KOPT-K1 (cell line): Measurements from ENCODE around the gene AGBL4.

ENCODE experiments used
- H3K27ac ChIP-seq: fragments of 200-600 bp; sonication (generic); 2 replicates; pipeline ENCODE4 v1.5.1; 2016; ENCODE audit warnings: antibody characterized with exemption, mild to moderate bottlenecking, low read depth, low read length; ENCODE audit not compliant: poor library complexity, severe bottlenecking
- H3K36me3 ChIP-seq: fragments of 200-600 bp; sonication (generic); 2 replicates; pipeline ENCODE4 v1.5.1; 2017; ENCODE audit warnings: antibody characterized with exemption, mild to moderate bottlenecking, low read length, moderate library complexity; ENCODE audit not compliant: insufficient read depth
- H3K9me3 ChIP-seq: fragments of 200-600 bp; sonication (generic); 2 replicates; pipeline ENCODE4 v1.5.1; 2017; ENCODE audit warnings: antibody characterized with exemption, low read length, mild to moderate bottlenecking; ENCODE audit not compliant: insufficient read depth, poor library complexity, severe bottlenecking

AGBL4 gene

GRCh38 chr1:48906729-48907128 is 1117.0 kb downstream of the AGBL4 start:
- H3K27ac ChIP-seq = no peak overlapping the region
- H3K36me3 ChIP-seq = no peaks in the 10 kb centered on the region
- H3K9me3 ChIP-seq = no peaks in the 10 kb centered on the region

DNA sequence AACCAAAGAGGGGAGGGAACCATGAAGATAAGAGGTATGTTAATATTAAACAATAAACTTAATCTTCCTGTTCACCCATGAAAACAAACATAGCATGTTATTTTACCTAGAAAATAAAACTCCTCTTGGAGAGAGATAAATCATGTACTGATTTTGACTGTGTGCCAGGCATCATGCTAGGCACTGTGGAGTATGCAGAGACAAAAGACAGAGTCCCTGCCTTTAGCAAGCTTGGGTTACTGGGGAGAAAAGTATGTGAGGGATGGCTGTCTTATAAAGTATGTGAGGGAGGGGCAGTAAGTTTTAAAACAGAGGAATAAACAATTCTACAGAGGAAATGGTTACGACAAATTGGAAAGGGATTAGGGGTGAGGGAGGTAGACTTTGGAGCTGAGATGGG is 1117.6 kb downstream of the AGBL4 start:
- Histone ChIP-seq H3K36me3 (no peaks in the 10 kb centered on the region), H3K9me3 (no peaks in the 10 kb centered on the region), H3K27ac (no peak overlapping the region)

DNA sequence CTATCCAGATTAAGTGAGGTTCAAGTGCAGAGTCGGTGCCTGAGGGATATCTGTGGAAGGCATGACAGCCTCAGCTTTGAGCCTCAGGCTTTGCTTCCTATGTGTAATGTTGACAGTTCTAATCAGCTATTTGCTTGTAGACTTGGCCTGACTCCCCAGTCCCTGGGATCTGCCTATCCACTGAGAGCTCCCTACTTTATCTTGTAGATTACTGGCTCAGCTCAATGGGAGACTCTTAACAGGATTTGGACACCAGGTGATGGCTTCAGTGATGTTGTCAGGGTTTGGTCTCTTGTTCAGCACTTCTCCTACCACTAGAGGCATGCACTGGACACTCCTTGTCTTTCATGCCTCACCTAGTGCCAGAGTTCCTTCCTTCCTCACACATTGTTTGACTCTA is 1120.5 kb downstream of the AGBL4 start:
- Histone ChIP-seq H3K9me3 (peaks cover 7% of the 10 kb centered on the region), H3K36me3 (no peaks in the 10 kb centered on the region), H3K27ac (no peak overlapping the region)

GRCh38 chr1:48898894-48899293 is 1124.9 kb downstream of the AGBL4 start:
- Histone ChIP-seq H3K9me3 (peaks cover 7% of the 10 kb centered on the region), H3K27ac (no peak overlapping the region), H3K36me3 (no peaks in the 10 kb centered on the region)

DNA sequence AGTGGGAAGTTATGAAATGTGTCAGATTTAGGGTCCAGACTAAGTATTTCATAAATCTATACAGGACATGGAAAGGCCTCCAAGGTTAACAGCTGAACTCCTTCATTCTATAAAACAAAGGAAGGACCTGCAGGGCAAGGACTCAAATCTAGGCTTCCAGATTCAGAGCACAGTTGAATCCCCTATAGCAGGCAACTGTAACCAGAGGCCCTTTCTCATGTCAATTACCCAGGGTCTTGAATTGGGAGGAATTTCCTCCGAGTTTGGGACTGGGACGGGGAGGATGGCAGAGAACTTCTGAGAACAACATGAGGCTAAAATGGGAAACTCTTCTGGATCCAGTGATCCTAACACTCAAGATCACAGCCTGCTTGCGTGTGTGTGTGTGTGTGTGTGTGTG is 1134.1 kb downstream of the AGBL4 start:
- Histone ChIP-seq H3K9me3 (no peaks in the 10 kb centered on the region), H3K27ac (no peak overlapping the region)

GRCh38 chr1:48889082-48889481 is 1134.7 kb downstream of the AGBL4 start:
- Histone ChIP-seq H3K9me3 (no peaks in the 10 kb centered on the region), H3K36me3 (no peaks in the 10 kb centered on the region), H3K27ac (no peak overlapping the region)

More for the DNA sequence above, 1134.1 kb downstream of the AGBL4 start:
- no peaks in the 10 kb centered on the region for H3K36me3 ChIP-seq

GRCh38 chr1:48887796-48888195 is 1136.0 kb downstream of the AGBL4 start:
- Histone ChIP-seq H3K27ac (no peak overlapping the region), H3K36me3 (no peaks in the 10 kb centered on the region), H3K9me3 (no peaks in the 10 kb centered on the region)

- no peak overlapping the region for H3K27ac ChIP-seq
These were observed 1141.7 kb downstream of the AGBL4 start for GRCh38 chr1:48882020-48882419.

DNA sequence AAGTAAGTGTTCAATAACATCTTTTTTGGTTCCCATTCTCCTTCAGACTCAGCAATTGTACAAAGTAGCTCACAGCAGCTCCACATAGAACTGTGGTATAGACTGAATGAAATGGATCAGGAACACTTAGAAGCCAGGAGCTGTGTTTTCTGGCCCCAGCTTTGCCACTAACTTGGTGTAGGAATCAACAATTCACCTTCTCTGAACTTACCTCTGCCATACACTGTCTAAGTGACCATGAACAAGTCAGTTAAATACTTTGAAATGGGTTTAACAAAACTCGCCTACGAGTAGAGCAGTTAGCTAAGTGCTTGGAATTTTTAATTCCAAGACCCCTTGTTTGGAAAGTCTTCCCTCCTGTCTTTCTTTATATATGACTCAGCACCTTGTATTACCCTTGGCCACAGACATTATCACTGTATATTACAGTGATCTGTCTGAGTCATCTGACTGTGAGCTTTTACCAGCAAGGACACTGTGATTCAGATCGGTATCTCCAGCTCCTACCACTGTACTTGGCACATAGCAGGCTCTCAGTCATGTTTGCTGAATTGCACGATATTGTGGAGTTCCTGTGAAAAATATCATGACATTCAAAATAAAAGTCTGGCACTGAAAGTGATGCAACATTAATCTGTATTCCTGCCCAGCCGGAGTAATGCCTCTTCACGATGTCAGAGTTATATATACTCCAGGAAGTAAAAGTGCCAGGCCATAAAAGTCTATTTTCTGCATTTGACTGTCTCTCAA is 1145.4 kb downstream of the AGBL4 start:
- Histone ChIP-seq H3K36me3 (no peaks in the 10 kb centered on the region), H3K9me3 (no peaks in the 10 kb centered on the region), H3K27ac (no peak overlapping the region)

More at GRCh38 chr1:48882020-48882419, 1141.7 kb downstream of the AGBL4 start:
- no peaks in the 10 kb centered on the region for H3K36me3 ChIP-seq
- H3K9me3 ChIP-seq = no peaks in the 10 kb centered on the region

GRCh38 chr1:48876330-48876785 is 1147.4 kb downstream of the AGBL4 start:
- H3K36me3 ChIP-seq = no peaks in the 10 kb centered on the region
- H3K9me3 ChIP-seq = no peaks in the 10 kb centered on the region
- H3K27ac ChIP-seq = no peak overlapping the region

DNA sequence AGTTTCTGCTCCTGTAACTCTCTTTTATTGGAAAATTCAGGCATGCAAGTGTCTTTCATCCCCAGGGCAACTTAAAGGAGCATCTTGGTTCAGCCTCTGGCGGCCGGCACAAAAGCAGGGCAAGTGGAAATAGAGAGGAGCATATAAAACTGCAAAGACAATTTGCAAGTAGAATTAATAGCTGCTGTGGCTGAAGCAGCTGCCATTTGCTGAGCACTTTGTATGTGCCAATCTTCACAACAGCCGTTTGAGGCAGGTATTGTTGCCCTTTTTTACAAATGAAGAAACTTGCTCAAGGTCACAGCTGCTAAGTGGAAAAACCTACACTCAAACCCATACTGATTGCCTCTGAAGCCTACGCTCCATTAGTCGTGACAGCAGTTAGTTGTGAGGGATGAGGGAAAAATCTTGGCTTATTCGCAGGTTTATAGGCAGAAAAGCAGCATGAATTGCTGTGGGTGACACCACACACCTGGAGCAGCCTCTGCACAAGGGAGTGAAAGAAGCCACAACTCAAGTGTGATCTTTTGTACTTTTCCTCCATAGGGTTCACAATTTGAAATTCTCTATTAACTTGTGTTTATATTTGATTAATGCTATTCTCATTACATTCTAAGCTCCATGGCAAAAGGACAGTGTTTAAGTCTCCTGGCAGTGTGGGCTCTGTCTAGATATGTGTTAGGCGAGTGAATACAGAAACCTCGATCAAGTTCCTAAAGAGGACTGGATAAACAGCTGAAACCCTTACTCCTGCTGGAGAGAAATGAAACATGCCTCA is 1148.0 kb downstream of the AGBL4 start:
- Histone ChIP-seq H3K36me3 (no peaks in the 10 kb centered on the region), H3K9me3 (no peaks in the 10 kb centered on the region), H3K27ac (no peak overlapping the region)

GRCh38 chr1:48873944-48874343 is 1149.8 kb downstream of the AGBL4 start:
- H3K36me3 ChIP-seq = no peaks in the 10 kb centered on the region
- H3K27ac ChIP-seq = no peak overlapping the region
- no peaks in the 10 kb centered on the region for H3K9me3 ChIP-seq

DNA sequence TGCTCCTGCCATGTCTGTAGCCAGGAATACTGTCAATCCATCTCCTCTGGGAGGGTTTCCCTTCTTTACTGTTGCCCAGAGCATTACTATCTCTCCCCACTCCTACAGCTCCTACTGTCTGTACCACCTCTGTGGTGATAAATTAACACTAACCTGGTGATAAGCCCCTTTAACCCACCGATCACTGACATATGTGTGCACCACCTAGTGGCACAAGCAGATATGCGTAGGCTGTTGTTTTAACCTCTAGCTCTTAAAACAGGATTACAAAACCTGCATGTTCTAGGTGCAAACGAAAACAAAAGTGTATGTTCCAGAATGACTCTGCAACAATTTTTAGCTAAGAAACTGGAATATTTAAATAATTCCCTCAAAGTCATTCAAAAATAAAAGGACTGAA is 1153.2 kb downstream of the AGBL4 start:
- H3K36me3 ChIP-seq = no peaks in the 10 kb centered on the region
- no peak overlapping the region for H3K27ac ChIP-seq

DNA sequence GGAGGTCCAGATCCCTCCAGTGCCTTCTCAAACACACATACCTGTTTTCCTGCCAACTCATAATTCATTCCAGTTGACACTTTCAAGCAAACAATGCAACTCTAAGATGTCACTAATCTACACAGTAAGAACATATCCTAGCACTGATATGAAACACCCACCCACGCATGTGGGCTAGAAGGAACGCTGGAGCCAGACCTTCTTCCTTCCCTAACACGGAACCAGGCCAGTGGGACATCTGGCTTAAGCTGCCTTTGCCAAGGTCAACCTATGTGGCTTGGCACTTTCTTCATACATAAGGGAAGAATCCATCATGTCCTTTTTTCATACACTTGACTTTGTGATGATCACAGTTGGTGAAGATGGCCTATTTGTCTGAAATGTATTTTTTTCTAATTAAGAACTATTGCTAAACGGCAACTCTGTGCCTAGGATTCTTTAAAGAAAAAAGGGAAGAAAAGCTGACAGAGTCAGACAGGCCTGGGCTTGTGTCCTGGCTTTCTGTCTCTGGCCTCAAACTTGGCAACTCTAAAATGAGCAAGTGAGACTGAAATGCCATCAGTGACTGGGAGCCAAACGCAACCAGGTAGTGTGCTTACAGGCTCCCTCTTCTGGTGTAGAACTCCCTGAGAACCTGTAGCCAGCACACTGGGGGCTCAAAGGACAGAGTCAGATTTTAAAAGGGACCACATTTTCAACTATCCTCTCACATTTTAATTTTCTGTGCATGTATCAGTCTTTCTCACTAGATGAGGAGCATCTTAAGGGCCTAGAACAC is 1154.4 kb downstream of the AGBL4 start:
- no peak overlapping the region for H3K27ac ChIP-seq
- H3K36me3 ChIP-seq = no peaks in the 10 kb centered on the region
- H3K9me3 ChIP-seq = no peaks in the 10 kb centered on the region

More for the DNA sequence above, 1153.2 kb downstream of the AGBL4 start:
- H3K9me3 ChIP-seq = no peaks in the 10 kb centered on the region

GRCh38 chr1:48864913-48865312 is 1158.8 kb downstream of the AGBL4 start:
- Histone ChIP-seq H3K9me3 (no peaks in the 10 kb centered on the region), H3K36me3 (no peaks in the 10 kb centered on the region), H3K27ac (no peak overlapping the region)
